HG02970 (cell line): ENCODE results near the gene RERE.

Experiments
- ATAC-seq: cut with Tn5 transposase; IDR thresholded peaks from one replicate; pipeline ENCODE4 v1.9.1; 2021; ENCODE audit warnings: mild to moderate bottlenecking, moderate library complexity, moderate number of reproducible peaks; ENCODE audit not compliant: unreplicated experiment, low FRiP score

The RERE gene

GRCh38 chr1:8652467-8653046 is 164.9 kb downstream of the RERE start:
- ATAC-seq: no peak

GRCh38 chr1:8651962-8652361 is 165.5 kb downstream of the RERE start:
- no peak for ATAC-seq

- no peak for ATAC-seq
Measured at GRCh38 chr1:8651236-8651890, 166.1 kb downstream of the RERE start.

GRCh38 chr1:8649875-8650274 is 167.6 kb downstream of the RERE start:
- ATAC-seq: no peak

GRCh38 chr1:8649027-8649426 is 168.4 kb downstream of the RERE start:
- no peak for ATAC-seq

GRCh38 chr1:8646996-8647395 is 170.4 kb downstream of the RERE start:
- ATAC-seq: no peak

GRCh38 chr1:8646189-8646588 is 171.3 kb downstream of the RERE start:
- no peak for ATAC-seq

- ATAC-seq: peak; percentile 89
Measured at GRCh38 chr1:8643542-8644536, 173.6 kb downstream of the RERE start.

- no peak for ATAC-seq
Measured at GRCh38 chr1:8642114-8642513, 175.3 kb downstream of the RERE start.

- ATAC-seq: no peak
Measured at GRCh38 chr1:8641377-8641997, 176.0 kb downstream of the RERE start.

GRCh38 chr1:8640950-8641349 is 176.5 kb downstream of the RERE start:
- no peak for ATAC-seq

GRCh38 chr1:8639148-8639547 is 178.3 kb downstream of the RERE start:
- no peak for ATAC-seq

- ATAC-seq: no peak
Measured at GRCh38 chr1:8633741-8634501, 183.5 kb downstream of the RERE start.

- no peak for ATAC-seq
Measured at GRCh38 chr1:8632102-8632501, 185.3 kb downstream of the RERE start.

- ATAC-seq: no peak
Measured at GRCh38 chr1:8631163-8631562, 186.3 kb downstream of the RERE start.

GRCh38 chr1:8629241-8630091 is 188.0 kb downstream of the RERE start:
- ATAC-seq: peak; percentile 49

- ATAC-seq: no peak
Measured at GRCh38 chr1:8628606-8629005, 188.8 kb downstream of the RERE start.

- no peak for ATAC-seq
Measured at GRCh38 chr1:8627728-8628127, 189.7 kb downstream of the RERE start.
